Caco-2 (cell line): Measurements from ENCODE around the gene XPO5. TPM values are rescaled to one million over a fixed set of nuclear protein-coding genes. Genes with fewer than 3 reads are reported as not detected.

Experiments used
- BruUV-seq: library from RNA; stranded (reverse); fragments of 400-500 nt; replicated peaks from 2 replicates; lab custom pipeline; 2021; lab: Mats Ljungman, UMichigan
- CTCF ChIA-PET: fragments of 300-600 bp; sonication (Branson Sonifier 250); formaldehyde crosslinking; loops from one replicate; lab custom pipeline; 2022; ENCODE audit warnings: antibody characterized with exemption; lab: Charles Lee
- POLR2A ChIA-PET: fragments of 300-600 bp; sonication (Branson Sonifier 250); formaldehyde crosslinking; loops from one replicate; lab custom pipeline; 2022; ENCODE audit warnings: antibody characterized with exemption; lab: Charles Lee
- DNase-seq, 2 experiments: peaks; one replicate each; pipeline versions ENCODE4 v3.0.0 to v3.0.0-alpha.2; 2020 to 2022
- H3K27me3 ChIP-seq: replicated peaks from 2 replicates; pipeline ENCODE4 v1.6.0; 2011; ENCODE audit warnings: low read length; ENCODE audit not compliant: control insufficient read depth, insufficient read depth
- H3K36me3 ChIP-seq: 2 replicates; pipeline ENCODE4 v1.5.1; 2011; ENCODE audit warnings: low read length; ENCODE audit not compliant: control insufficient read depth, insufficient read depth
- H3K4me1 ChIP-seq: fragments of 250-450 bp; sonication (Bioruptor Pico); 2 replicates; pipeline ENCODE4 v1.5.1; 2020; ENCODE audit warnings: mild to moderate bottlenecking
- H3K4me3 ChIP-seq: 2 replicates; pipeline ENCODE4 v1.5.1; 2011; ENCODE audit warnings: low read depth, mild to moderate bottlenecking, control low read depth, low read length
- H3K9me3 ChIP-seq: fragments of 250-450 bp; sonication (Bioruptor Pico); 2 replicates; pipeline ENCODE4 v1.5.1; 2020; ENCODE audit warnings: mild to moderate bottlenecking, moderate library complexity
- H3K27ac Mint-ChIP-seq: one replicate; pipeline ENCODE4 v1.8.0; 2022; ENCODE audit warnings: mixed read lengths; ENCODE audit not compliant: unreplicated experiment
- H3K27me3 Mint-ChIP-seq: one replicate; pipeline ENCODE4 v1.8.0; 2022; ENCODE audit warnings: mixed read lengths; ENCODE audit not compliant: insufficient read depth, unreplicated experiment
- H3K36me3 Mint-ChIP-seq: one replicate; pipeline ENCODE4 v1.8.0; 2022; ENCODE audit warnings: mild to moderate bottlenecking, mixed read lengths; ENCODE audit not compliant: insufficient read depth, unreplicated experiment
- H3K4me1 Mint-ChIP-seq: one replicate; pipeline ENCODE4 v1.8.0; 2022; ENCODE audit warnings: low read depth, mixed read lengths; ENCODE audit not compliant: unreplicated experiment
- H3K4me3 Mint-ChIP-seq: one replicate; pipeline ENCODE4 v1.8.0; 2022; ENCODE audit warnings: mild to moderate bottlenecking, moderate library complexity, mixed read lengths; ENCODE audit not compliant: unreplicated experiment
- H3K9me3 Mint-ChIP-seq: one replicate; pipeline ENCODE4 v1.8.0; 2022; ENCODE audit warnings: mixed read lengths; ENCODE audit not compliant: unreplicated experiment
- intact Hi-C: fragments of 100-400 bp; cut with micrococcal nuclease; formaldehyde crosslinking; loops from one replicate; pipeline ENCODE4 v1.10.0; 2022; ENCODE audit not compliant: unreplicated experiment
- total RNA-seq: library from RNA; stranded (reverse); gene quantifications from 2 replicates; pipeline ENCODE4 v1.2.3, GENCODE V29; 2022
- TF ChIP-seq, protein P1 (sequence below), 2 experiments: fragments of 200-600 bp in 1 of 2; IDR thresholded peaks; 1 replicate in 1 of 2; 2 replicates in 1 of 2; pipeline versions ENCODE4 v1.5.1 to v1.8.0; 2011 to 2022; ENCODE audit warnings: antibody characterized with exemption in 1 of 2, control low read depth in 1 of 2, inconsistent platforms in 1 of 2, low read depth in 1 of 2, low read length in 1 of 2, mild to moderate bottlenecking in 1 of 2, moderate library complexity in 1 of 2; ENCODE audit not compliant: insufficient read depth in 1 of 2, severe bottlenecking in 1 of 2, unreplicated experiment in 1 of 2

XPO5 gene
- total RNA-seq, 1 experiment from 2014 or later: 79.3 TPM

DNA sequence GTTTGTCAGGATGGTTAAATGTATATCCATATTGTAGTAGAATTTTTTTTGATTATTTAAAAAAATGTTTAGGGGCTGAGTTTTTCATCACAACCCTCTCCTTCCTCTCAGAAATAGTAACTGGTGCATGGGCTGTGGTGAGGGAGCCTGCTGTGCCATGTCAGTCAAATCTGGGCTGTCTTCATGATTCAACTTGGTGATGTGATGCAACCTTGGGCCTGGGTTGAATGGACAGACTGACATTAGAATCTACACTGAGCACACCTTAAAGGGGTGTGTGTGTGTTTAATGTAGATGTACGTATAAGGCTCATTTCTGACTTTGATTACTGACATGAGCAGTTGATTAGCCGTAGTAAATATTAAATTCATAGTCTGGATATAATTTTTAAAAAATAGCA, 94.8 kb downstream of the XPO5 start:
- ChIA-PET POLR2A (no interaction called here), CTCF (no interaction called here)
- Mint-ChIP-seq H3K36me3 (peaks cover 10% of the 10 kb centered on the region), H3K9me3 (no peaks in the 10 kb centered on the region), H3K27ac (no peak overlapping the region), H3K4me1 (peaks cover 25% of the 10 kb centered on the region), H3K27me3 (no peaks in the 10 kb centered on the region), H3K4me3 (no peak overlapping the region)
- no TSS peak for BruUV-seq
- H3K4me3 ChIP-seq: no peak overlapping the region
- no peak for DNase-seq
- intact Hi-C loops: no loop called here
- H3K9me3 ChIP-seq: no peaks in the 10 kb centered on the region
- no peaks in the 10 kb centered on the region for H3K36me3 ChIP-seq
- TF ChIP-seq, protein P1, sequence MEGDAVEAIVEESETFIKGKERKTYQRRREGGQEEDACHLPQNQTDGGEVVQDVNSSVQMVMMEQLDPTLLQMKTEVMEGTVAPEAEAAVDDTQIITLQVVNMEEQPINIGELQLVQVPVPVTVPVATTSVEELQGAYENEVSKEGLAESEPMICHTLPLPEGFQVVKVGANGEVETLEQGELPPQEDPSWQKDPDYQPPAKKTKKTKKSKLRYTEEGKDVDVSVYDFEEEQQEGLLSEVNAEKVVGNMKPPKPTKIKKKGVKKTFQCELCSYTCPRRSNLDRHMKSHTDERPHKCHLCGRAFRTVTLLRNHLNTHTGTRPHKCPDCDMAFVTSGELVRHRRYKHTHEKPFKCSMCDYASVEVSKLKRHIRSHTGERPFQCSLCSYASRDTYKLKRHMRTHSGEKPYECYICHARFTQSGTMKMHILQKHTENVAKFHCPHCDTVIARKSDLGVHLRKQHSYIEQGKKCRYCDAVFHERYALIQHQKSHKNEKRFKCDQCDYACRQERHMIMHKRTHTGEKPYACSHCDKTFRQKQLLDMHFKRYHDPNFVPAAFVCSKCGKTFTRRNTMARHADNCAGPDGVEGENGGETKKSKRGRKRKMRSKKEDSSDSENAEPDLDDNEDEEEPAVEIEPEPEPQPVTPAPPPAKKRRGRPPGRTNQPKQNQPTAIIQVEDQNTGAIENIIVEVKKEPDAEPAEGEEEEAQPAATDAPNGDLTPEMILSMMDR (IDR thresholded peaks at IDR 0.05; ENCODE audit: insufficient read depth in 1 of 2, low read depth in 1 of 2, low read length in 1 of 2, severe bottlenecking in 1 of 2, unreplicated experiment in 1 of 2): no peak
- peaks cover 17% of the 10 kb centered on the region; the same call in 1 of the 2 replicates for H3K4me1 ChIP-seq
- H3K27me3 ChIP-seq: no peaks in the 10 kb centered on the region

DNA sequence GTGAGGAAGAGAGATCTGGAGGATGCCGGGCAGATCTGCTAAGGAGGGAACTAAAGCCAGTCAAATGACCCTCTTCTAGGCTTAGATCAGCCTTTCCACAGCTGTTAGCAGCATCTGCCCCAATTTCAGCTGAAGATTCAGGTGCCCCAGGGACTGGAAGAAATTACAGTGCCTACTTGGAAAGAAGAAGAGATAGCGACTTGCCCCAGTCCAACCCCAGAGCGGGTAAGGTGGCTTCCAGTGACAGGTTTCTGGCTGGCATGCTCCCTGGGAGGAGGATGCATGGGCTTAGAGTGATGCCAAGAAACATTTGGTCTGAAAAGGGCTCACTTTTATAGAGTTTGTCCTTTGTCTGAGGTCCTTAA, 97.8 kb downstream of the XPO5 start:
- no peaks in the 10 kb centered on the region for H3K36me3 ChIP-seq
- peaks cover 17% of the 10 kb centered on the region; the same call in 1 of the 2 replicates for H3K4me1 ChIP-seq
- H3K27me3 ChIP-seq: no peaks in the 10 kb centered on the region
- Mint-ChIP-seq H3K36me3 (peaks cover 10% of the 10 kb centered on the region), H3K9me3 (no peaks in the 10 kb centered on the region), H3K27me3 (no peaks in the 10 kb centered on the region), H3K4me3 (peak overlapping the region; percentile 97), H3K27ac (peak overlapping the region; percentile 97), H3K4me1 (peaks cover 25% of the 10 kb centered on the region)
- CTCF ChIA-PET: interaction anchor here (0.7 to 1.2 kb wide), 5 partner anchors 16 to 1708 kb away, joined by 3 to 7 read pairs (median 3); no protein-coding TSS in a partner anchor
- TSS peak; percentile 41 for BruUV-seq
- TF ChIP-seq, protein P1 (IDR thresholded peaks at IDR 0.05; ENCODE audit: insufficient read depth in 1 of 2, low read depth in 1 of 2, low read length in 1 of 2, severe bottlenecking in 1 of 2, unreplicated experiment in 1 of 2): no peak
- intact Hi-C loops: no loop called here
- peak overlapping the region; percentile 68 for H3K4me3 ChIP-seq
- POLR2A ChIA-PET: interaction anchor here (0.6 to 1.1 kb wide), 8 partner anchors 15 to 494 kb away, joined by 3 to 7 read pairs (median 4); partner anchors contain the start of genes CUL9, POLR1C, PPP2R5D and YIPF3
- no peak for DNase-seq
- no peaks in the 10 kb centered on the region for H3K9me3 ChIP-seq

DNA sequence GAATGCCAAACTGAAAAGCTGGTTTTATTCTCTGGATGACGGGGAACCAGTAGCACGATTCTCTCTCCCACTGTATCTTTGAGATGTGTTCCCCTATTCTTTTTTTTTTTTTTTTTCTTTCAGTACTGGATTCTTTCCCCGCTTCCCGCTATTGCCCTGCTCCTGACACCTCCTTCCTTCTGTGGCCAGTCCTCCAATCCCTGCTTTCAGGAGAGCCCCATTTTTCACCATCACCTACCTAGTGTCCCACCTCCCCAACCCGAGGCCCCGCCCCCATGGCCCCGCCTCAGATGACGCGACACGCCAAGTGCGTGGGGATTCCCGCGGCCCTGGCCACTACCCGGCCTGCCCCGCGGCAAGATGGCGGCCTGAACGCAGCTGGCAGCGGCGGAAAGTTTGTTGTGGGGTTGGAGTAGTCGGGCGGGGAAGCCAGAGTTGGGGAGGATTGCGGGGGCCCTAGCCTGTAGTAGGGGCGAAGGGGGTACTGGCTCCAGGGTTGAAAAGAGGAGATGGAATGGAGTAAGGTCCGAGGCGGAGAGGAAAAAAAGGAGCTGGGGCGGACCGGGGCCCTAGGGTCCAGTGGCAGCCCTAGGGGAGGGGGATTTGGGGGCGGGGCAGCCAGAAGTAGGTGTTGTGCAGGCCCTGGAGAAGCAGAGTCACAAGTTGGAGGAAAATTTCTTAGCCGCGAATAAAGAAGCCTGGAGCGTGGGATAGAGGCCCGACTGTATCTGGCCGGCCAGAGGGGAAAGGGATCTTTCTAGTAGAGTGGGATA, 98.4 kb downstream of the XPO5 start, which contains the start of gene TJAP1:
Gene TJAP1 (plus strand): TSS at position 336 of the 773 bp plus-strand sequence. CDS start 21,432 bp downstream, outside the sequence.
- BruUV-seq: no TSS peak
- ChIA-PET CTCF (interaction anchor here (0.5 to 1.2 kb wide), 8 partner anchors 16 to 1709 kb away, joined by 3 to 12 read pairs (median 3); no protein-coding TSS in a partner anchor), POLR2A (interaction anchor here (0.5 to 1.1 kb wide), 11 partner anchors 14 to 493 kb away, joined by 3 to 7 read pairs (median 4); partner anchors contain the start of genes CUL9, DLK2, POLR1C and PPP2R5D)
- Histone ChIP-seq H3K4me3 (peak within 1 kb of the TSS; percentile 68), H3K36me3 (no peaks in the 10 kb centered on the region), H3K4me1 (peaks cover 17% of the 10 kb centered on the region; the same call in 1 of the 2 replicates), H3K9me3 (no peaks in the 10 kb centered on the region), H3K27me3 (no peaks in the 10 kb centered on the region)
- TF ChIP-seq, protein P1 (IDR thresholded peaks at IDR 0.05; ENCODE audit: insufficient read depth in 1 of 2, low read depth in 1 of 2, low read length in 1 of 2, severe bottlenecking in 1 of 2, unreplicated experiment in 1 of 2): no peak
- intact Hi-C loops: loop anchor here (1.0 kb wide), 1 partner anchor 41 kb away; no protein-coding TSS in a partner anchor
- peak; percentile 93 to 96 for DNase-seq
- Mint-ChIP-seq H3K27ac (peak within 1 kb of the TSS; percentile 97), H3K4me3 (peak within 1 kb of the TSS; percentile 97), H3K36me3 (peaks cover 10% of the 10 kb centered on the region), H3K27me3 (no peaks in the 10 kb centered on the region), H3K4me1 (peaks cover 25% of the 10 kb centered on the region), H3K9me3 (no peaks in the 10 kb centered on the region)
